GM21786 (cell line): ENCODE measurements around the gene AUTS2.
"Not testable (repeated sequence)": the region's sequence is repeated elsewhere in the genome, so short reads cannot be mapped to it uniquely, and the experiment has no call there.

Experiments used
- ATAC-seq: cut with Tn5 transposase; IDR thresholded peaks from one replicate; pipeline ENCODE4 v1.9.1; 2021; ENCODE audit not compliant: unreplicated experiment

AUTS2 gene

DNA sequence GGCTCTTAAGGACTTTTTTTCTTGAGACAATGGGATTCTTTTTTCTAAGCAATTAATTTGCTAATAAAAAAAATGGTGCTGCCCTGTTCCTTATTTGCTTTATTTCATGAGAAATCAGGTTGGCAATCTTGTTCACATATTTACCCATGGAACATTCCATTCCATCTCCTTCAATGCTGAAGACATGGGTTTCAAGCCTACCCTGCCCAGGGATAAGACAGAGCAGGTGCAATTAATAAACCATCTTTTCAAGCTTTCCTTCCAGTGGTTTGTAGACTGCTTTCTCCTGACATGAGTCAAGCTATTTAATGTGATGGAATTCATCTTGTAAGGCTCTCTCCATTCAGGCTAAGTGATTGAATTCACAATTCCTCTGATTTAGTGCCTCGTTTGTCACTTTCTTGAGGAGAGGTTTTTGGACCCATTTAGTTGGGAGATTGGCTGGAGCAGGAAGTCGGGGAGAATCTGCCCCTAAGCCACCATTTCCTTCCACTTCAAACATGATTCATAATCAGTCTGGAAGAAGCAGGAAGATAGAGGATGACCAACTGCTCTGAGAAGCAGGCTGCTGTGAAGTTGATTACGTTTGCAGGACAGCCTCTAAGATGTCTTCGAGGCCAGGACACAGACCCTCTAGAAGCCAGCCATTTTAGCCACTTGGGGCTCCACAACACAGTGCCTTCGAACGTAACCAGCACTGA is 981.3 kb downstream of the AUTS2 start:
- no peak for ATAC-seq

DNA sequence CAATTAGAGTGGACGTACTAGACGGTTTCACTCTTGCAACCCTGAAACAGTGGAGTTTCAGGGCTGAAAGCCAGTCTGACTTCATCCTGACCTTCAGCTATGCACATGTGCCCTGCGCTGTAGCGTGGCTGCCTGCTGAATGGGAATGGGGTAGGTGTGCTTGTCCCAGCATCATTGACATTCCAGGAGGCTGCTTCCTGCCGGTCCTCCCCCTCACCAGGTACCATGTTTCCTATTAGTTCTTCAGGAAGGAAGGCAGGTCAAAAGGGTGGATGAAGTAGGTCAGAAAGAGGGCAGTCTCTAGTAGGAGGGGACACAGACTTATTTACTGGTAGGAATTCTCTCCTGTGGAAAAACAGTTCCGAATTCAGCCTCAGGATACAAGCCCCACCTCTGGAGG is 981.9 kb downstream of the AUTS2 start:
- no peak for ATAC-seq

DNA sequence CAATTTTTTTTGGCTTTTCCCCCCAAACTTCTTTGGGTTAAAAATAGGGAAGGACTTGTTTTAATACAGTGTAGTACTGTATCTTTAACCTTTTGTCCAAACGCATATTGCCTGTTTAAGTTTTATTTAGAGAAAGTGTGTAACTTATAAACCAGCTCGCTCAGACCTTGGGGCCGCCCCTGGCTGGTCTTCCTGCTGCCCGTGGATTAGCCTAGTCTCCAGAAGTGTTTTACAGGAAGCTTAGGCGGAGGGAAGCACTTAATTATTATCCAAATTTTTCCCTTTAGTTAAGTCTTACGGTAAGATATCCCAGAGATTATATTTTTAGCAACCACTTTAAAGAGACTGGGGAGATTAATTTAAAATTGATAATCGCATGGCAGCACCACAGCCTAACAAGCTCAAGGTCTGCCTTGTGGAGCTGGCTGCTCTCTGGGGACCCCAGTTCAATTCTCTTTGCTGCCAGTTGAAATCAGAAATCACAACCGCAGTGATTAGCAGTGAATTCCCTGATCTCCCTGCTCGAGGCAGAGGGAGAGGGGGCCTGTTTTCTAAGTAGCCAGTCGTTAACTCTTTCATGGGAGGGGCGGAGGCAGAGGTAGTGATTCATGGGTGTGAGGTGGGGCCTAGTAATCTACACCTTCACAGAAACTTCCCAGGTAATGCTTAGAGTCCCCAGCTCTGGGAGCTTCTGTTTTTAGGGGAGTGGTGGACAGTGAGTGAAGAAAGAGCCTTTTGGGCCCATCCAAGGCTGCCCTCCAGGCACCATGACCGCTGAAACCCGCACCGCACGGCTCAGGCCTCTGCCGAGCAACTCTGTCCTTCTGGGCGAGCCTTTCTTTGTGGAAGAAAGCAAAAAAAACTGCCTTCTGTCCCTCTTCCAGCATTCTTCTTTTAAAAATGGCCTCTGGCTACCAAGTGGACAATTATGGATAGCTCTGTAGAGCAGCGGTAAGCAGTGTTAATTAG is 984.9 kb downstream of the AUTS2 start:
- ATAC-seq = no peak

DNA sequence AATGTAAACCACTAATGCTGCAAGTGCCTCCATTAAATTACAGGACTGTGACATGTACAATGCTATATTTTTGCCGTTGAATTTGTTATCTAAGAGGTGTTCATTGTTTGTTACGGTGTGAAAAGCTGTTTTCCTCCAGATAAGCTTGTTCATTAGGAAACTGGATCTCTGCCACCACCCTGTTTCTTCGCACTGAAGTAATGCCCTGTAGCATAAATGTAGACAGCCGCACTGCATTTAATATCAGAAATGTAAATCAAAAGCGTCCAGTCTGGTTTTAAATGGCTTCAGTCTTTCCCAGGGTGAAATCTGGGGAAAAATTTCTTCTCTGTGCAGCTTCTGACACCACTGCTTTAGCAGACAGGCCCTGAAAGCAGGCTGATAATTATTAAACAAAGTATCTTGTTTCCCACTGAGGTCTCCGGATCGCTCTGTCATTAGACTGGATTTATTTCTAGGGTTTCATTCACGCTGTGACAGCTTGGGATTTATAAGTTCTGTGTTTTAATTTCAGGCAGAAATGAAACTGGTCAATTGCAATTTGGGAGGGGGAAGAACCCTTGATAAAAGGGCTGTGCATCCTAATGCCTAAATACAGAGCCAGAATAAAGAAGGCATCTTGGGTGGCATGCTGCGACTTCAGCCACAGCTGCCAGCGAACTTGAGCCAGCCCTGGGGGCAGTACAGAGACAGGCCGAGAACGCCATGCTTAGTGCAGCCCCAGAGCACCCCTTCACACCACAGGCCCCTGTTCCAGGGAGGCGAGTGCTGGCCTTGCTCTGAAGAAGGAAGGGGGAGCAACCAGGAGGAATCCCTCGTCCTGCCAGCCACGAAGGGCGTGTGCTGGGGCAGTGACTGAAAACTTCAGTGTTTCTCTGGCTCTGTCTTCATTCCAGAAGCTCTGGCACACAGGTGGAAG is 985.9 kb downstream of the AUTS2 start:
- ATAC-seq = no peak

DNA sequence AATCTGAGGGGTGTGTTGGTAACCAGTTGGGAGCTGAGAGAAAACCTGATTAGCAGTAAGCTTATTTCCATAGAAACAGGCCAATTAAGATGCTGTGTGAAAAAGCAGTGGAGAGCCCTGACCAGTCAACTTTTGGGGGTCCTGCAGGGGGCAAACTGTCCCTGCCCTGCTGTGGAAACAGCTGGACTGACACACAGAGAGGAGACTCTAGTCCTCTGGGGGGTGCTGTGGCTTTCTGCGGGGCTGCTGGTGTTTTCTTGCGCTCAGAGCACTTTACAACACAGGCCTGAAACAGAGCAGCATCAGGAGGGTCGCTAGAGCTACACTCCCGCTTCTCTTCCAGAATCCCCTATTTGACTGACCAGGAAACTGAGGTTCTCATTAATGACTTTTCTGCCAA is 986.8 kb downstream of the AUTS2 start:
- ATAC-seq = no peak

DNA sequence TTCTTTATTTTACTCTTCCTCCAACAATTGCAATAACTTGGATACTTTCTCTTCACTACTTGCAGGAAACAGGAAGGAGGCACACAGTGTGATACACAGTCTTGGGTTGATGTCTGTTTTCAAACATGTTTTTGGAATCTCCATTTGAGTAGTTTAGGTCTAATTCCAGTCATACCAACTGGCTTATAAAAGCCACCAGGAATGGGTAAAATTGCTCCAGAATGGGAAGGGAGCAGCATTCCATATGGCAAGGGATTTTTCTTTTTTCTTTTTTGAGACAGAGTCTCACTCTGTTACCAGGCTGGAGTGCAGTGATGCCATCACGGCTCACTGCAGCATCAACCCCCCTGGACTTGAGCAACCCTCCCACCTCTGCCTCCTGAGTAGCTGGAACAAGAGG is 988.5 kb downstream of the AUTS2 start:
- ATAC-seq = no peak

DNA sequence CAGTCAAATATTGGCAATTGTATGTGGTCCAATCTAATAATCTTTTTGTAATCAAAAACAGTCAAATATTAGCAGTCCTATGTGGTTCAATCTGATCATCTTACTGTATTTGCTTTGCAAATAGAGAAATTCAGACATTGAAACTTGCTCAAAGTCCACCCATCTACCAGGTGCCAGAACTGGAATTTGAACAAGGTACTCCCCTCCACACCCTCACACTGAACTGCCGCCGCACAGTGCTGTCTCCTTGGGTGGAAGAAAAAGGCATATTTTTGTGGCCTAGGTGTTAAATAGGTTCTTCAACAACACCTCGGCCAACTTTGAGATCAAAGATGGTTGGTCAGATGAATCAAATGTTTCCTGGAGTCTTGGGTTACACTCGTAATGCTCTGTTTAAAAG is 989.5 kb downstream of the AUTS2 start:
- no peak for ATAC-seq

DNA sequence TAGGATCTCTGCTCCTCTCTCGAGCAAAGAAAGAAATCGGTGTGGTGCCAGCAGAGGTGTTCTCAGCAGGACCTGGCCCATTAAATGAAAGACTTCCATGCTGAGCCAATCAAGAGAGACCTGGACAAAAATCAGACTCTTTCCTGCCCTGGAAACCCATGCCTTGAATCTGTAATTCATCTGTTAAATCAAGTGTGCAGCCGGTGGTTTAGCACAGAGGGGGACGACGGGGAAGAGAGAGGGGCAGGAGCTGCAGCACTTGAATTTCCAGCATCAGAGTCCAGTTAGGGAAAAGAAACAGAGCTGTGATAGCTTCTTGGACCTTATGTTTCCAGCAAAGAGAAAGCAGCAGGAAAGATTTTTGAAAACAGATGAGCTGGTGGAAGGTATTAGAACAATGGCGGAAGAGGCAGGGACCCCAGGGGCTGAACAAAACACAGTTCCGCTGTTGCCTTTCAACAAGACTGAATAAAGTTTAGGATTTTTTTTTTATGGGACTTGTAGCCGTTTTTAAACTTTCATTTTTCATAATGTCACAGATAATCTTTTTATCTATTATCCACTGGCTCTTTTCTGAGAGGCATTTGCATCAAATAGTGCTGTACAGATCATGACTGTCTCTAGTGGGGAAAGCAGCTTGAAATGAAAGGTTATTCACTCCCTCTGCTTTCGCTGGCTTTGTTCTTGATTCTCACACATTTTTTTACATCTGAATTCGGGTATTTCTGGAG is 990.1 kb downstream of the AUTS2 start:
- ATAC-seq = no peak

DNA sequence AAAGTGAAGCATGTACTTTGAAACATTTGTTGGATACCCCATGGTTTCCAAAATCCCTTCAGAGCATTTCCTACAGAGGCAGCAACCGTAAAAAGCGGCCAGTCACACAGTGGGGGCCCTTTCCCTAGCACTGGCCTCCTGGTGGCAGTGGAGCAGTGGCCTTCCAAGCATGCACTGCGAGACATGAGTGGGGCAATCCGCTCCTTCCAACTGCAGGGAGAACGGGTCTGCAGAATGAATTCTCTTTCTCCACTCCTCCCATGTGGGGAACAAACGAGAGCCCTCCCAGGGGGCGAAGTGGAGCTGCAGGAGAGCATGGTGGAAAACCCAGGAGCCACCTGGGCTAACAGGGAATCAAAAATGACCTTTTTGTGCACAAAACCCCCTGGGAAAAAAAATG is 990.7 kb downstream of the AUTS2 start:
- ATAC-seq = no peak

DNA sequence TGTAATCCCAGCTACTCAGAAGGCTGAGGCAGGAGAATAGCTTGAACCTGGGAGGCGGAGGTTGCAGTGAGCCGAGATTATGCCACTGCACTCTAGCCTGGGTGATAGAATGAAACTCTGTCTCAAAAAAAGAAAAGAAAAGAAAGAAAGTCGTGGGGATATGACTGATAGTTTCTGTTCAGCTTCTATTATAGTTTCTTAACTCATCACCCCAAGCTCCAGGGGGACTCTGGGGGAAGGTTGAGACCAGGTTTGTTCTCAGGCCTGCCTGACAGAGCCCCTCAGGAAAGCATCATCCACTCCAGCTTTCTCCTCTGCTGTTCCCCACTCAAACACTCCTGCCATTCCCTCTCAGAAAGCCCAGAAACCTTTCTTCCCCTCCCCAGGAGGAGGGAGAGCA is 991.3 kb downstream of the AUTS2 start:
- ATAC-seq = peak; percentile 53

DNA sequence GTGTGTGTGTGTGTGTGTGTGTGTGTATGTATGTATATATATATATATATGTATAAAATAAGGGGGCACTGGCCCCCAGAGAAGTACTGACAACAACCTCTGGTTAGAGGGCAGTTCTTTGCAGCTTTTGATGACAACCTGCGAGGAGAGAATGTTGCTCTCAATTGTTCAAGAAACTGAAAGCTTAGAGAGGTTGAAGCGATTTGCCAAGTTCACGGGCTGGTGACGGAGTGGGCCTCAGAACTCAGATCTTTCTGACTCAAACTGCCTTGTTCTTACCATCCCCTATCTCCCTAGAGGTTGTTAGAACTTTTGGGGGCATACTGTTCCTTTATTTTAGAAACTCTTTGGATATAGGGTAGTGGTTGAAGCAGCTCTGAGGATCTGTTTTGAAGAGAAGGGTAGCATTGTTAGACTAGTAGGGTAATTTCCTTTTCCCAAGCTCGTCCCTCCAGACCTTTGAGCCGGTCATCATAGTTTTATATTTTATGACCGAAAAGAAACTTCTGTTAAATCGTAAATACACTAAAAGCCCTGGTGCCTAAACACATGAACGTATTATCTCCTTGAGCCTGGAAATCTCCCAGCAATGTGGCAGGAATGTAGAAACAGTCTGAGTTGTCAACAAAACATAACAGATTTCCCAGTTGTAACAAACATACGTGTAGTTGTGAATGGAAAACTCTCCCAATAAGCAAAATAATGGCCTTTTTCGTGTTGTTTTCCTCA is 992.0 kb downstream of the AUTS2 start:
- ATAC-seq = peak; percentile 39

DNA sequence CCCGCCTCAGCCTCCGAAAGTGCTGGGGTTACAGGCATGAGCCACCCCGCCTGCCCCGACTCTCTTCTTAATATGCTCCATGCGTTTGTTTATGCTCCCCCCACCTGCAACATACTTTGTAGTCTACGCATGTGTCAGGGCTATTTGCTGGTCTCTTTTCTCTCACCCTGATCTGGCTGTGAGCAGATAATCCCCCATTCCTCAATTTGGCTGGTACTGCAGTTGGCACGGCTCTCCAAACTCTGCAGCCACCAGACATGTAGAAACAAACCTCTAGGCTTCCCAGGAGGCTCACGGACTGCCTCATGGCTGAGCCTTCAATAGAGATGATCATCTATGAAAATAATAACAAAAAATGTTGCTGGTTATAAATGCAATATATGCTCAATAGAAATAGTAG is 993.4 kb downstream of the AUTS2 start:
- no peak for ATAC-seq

DNA sequence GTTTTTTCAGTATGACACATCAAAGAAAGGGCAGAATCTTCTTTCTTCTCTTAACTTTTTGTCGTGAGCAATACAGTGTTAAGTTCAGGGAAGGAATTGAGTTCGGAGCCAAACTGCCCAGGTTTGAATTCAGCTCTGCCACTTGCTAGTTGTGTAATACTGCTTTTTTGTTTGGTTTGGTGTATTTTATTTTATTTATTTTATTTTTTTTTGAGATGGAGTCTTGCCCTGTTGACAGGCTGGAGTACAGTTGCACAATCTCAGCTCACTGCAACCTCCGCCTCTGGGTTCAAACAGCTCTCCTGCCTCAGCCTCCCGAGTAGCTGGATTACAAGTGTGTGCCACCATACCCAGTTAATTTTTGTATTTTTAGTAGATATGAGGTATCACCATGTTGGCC is 993.9 kb downstream of the AUTS2 start:
- no peak for ATAC-seq

DNA sequence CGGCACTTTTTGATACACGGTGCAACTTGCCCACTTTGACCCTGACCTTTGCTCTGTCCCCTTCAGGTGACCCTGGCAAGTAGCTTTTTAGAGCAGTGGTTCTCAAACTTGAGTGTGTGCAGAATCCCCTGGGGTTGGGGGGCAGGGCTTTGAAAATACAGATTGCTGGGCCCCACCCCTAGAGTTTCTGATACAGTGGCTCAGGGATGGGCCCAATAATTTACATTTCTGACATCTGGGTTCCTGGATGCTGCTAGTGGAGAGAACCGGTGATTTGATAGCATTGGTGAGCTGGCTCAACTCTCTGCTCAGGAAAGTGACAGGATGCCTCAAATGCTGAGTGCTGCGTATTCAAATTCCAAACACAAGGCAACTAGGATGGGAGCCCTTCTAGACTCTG is 995.9 kb downstream of the AUTS2 start:
- no peak for ATAC-seq

DNA sequence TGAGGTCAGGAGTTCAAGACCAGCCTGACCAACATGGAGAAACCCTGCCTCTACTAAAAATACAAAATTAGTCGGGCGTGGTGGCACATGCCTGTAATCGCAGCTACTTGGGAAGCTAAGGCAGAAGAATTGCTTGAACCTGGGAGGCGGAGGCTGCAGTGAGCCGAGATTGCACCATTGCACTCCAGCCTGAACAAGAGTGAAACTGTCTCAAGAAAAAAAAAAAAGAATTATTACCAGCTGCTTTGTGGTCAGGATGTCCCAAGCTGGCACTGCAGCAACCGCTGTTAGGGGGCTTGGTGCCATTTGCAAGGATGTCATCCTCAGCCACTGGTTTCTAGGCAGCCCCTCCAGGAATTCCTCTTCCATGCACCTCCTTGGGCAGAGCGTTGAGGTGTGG is 996.6 kb downstream of the AUTS2 start:
- not testable (repeated sequence) for ATAC-seq

DNA sequence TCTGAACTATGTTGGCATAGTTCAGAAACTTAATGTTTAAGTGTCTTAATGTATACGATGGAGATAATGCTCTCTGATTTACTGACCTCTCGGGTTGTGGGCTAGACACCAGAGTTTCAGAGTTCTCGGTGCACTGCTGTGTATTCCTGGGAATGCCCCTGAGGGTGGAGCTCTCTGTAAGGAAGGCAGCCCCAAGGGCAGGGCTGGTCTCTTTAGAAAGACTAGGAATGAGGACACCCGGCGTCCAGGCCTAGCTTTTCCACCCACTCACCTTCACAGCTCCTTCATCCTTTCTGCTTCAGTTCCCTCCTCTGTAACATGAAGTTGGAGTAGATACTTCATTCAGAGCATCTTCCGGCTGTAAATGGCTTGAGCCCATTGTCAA is 997.1 kb downstream of the AUTS2 start:
- no peak for ATAC-seq

DNA sequence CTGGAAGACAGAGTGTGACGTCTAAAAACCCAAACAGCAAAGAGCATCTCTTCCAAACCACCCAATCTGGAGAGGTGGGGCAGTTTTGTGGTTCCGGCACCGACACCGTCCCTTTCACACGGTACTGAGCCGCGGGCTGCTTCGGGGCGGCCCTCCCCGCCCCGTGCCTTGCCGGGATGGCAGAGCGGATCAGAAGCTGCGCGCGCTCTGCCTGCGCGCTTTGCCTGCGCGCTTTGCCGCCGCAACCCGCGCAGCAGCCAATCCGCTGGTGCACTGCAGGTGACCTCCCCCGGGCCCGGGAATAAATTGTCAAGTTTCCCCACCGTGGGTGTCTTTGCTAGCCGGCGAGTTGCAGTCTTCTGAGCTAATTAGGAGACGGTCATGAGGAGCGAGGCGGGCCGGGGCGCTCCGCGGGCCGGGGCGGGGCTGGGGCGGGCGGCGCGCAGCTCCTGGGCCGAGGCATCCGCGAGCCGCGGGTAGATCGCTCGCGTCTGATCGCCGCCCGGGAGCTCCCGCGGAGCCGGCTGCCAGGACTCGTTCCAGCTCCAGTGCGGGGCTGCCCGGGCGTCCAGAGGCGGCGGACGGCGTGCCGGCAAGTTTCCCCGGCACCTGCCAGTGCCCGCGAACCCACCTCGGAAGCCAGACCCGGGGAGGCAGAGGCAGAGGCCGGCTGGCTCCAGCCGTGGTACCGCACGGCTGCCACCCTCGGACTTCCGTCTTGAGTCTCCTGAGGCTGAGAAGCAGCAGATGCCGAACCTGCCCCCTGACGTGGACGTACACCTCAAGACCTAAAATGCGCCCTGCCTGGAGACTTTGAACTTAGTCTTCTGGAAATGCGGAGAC is 997.7 kb downstream of the AUTS2 start:
- ATAC-seq = no peak

DNA sequence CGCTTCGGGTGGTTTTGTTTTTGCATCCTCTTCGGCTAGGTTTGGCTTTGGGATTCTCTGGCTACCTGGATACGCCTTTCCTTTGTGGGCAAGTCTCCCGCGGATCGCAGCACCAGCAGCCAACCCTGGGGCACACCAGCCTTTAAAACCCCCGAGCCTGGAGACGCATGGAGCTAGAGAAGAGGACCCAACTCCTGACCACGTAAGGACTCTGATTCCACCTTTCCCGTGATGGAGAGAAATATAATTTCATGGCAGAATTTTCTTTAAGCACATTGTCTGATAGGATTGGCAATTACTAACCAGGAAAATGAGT is 998.3 kb downstream of the AUTS2 start:
- ATAC-seq = no peak

DNA sequence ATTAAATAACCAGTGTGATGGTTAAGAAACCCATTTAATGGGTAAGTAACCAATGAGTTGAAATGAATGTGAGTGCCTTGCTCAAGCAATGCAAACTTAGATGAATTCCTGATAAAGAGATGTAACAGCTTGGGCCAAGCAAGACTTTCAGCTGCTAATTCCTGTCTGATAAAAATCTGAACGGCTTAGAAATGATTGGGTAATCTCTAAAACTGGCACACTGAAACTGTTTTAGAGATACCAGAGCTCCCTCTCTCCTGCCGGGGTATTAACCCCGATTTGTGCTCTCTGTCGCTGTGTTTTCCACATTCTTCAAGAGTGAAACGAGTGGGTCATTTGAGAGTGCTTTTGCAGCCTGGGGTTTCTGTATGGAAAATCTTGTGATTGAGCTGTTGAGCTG is 998.8 kb downstream of the AUTS2 start:
- ATAC-seq = no peak
